ENCODE measurements around the gene IL11RA.

Gene IL11RA

GRCh38 chr9:34629491-34629808, 22.5 kb upstream of the IL11RA start:
- in situ Hi-C loops (cut with MboI; ENCODE audit: low pct_unique_long_range_greater_than_20kb, low sequenced_read_pairs, unreplicated experiment) = no loop called here
- no peak for TF ChIP-seq CTCF (IDR thresholded peaks at IDR 0.05; ENCODE audit: extremely low read depth, insufficient read depth, missing control alignments)
- no peak for DNase-seq (ENCODE audit: low spot score)

DNA sequence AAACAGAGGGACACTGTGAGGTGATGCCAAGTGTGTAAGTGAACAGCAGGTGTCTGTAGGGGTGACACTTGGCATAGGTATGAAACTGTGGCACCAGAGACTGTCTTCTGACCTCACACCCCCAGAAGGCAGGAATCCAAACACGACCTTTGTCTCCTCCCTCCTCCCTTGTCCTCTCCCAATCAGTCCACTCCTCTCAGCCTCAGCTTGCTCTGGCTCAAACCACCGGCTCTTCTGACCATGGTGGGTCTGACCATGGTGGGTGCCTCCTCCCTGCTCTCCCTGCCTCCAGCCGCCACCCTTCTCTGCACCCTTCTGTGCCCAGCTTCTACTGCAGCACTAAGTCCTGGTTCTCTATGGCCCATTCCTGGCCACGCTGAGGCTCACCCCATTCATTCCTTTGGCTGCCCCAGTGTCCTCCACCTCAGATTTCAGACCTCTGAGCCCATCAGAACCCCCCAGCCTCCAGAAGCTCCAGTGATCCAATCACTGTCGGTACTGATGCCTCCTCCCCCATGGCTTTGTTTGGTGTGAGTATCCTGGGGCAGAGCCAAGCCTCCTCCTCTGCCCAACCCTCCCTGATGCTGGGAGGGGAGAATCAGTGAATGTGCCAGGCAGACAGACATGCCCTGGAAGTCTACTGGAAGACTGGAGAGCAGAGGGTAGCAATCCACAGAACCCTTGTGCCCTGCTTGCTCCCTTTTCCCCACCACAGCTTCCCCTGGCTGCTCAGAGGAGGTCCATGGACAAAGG, 21.4 kb upstream of the IL11RA start:
- no peak for DNase-seq (ENCODE audit: low spot score)
- TF ChIP-seq CTCF (IDR thresholded peaks at IDR 0.05; ENCODE audit: extremely low read depth, insufficient read depth, missing control alignments) = no peak
- in situ Hi-C loops (cut with MboI; ENCODE audit: low pct_unique_long_range_greater_than_20kb, low sequenced_read_pairs, unreplicated experiment) = no loop called here

- no peak for DNase-seq (ENCODE audit: low spot score)
- in situ Hi-C loops (cut with MboI; ENCODE audit: low pct_unique_long_range_greater_than_20kb, low sequenced_read_pairs, unreplicated experiment) = no loop called here
- no peak for TF ChIP-seq CTCF (IDR thresholded peaks at IDR 0.05; ENCODE audit: extremely low read depth, insufficient read depth, missing control alignments)
These were observed 18.8 kb upstream of the IL11RA start for GRCh38 chr9:34633166-34633565.

- in situ Hi-C loops (cut with MboI; ENCODE audit: low pct_unique_long_range_greater_than_20kb, low sequenced_read_pairs, unreplicated experiment) = no loop called here
- peak; percentile 86 for TF ChIP-seq CTCF (IDR thresholded peaks at IDR 0.05; ENCODE audit: extremely low read depth, insufficient read depth, missing control alignments)
- peak; percentile 84 for DNase-seq (ENCODE audit: low spot score)
These were observed 18.0 kb upstream of the IL11RA start for GRCh38 chr9:34633851-34634550.

DNA sequence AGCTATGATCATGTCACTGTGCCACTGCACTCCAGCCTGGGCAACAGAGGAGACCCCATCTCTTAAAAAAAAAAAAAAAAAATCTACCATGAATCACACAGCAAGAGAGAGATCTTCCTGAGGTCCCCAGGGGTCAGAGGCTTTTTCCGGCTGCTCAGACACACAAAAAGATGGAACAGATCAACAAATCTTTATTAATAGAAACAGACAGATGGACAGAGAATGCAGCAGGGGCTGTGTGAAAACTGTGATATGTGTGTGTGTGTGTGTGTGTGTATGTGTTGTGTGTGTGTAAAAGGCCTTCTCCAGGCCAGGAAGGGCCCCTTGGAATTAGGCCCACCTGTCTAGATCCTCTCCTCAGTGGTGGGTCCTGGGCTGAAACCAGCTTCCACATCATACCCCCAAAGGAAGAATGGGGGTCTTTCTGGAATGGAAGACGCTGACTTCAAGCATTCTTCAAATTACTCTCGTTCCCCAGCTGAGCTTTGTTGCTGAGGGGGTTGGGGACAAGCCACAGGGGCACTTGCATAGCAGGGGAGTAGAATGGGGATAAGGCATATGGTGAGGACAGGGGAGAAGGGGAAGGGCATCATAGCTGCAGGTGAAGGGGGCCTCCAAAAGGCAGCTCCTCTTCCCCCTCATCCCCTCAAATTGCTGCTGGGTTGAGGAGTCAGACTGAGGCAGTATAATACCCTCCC, 17.3 kb upstream of the IL11RA start:
- DNase-seq (ENCODE audit: low spot score) = no peak
- in situ Hi-C loops (cut with MboI; ENCODE audit: low pct_unique_long_range_greater_than_20kb, low sequenced_read_pairs, unreplicated experiment) = no loop called here
- no peak for TF ChIP-seq CTCF (IDR thresholded peaks at IDR 0.05; ENCODE audit: extremely low read depth, insufficient read depth, missing control alignments)

- no peak for TF ChIP-seq CTCF (IDR thresholded peaks at IDR 0.05; ENCODE audit: extremely low read depth, insufficient read depth, missing control alignments)
- in situ Hi-C loops (cut with MboI; ENCODE audit: low pct_unique_long_range_greater_than_20kb, low sequenced_read_pairs, unreplicated experiment) = no loop called here
- DNase-seq (ENCODE audit: low spot score) = no peak
These were observed 16.4 kb upstream of the IL11RA start for GRCh38 chr9:34635556-34635955.

All from GM13977 (cell line).